ENCODE measurements around the gene IGFBP5. TPM values are rescaled to one million over a fixed set of nuclear protein-coding genes. Genes with fewer than 3 reads are reported as not detected.

IGFBP5 gene
- total RNA-seq, 2 donors from 2014 or later: 169 to 554 TPM

GRCh38 chr2:216634370-216635148, 60.8 kb downstream of the IGFBP5 start:
- peak overlapping the region; percentile 57 to 69 for H3K4me3 ChIP-seq
- H3K27ac ChIP-seq: peak overlapping the region; percentile 27 to 41
- no peak for DNase-seq (ENCODE audit: low spot score)
- TF ChIP-seq CTCF (IDR thresholded peaks at IDR 0.05): no peak
- H3K4me1 ChIP-seq: peaks cover 0 to 46% of the 10 kb centered on the region in 2 donors
- no peaks in the 10 kb centered on the region for H3K9me3 ChIP-seq
- H3K27me3 ChIP-seq: no peaks in the 10 kb centered on the region
- H3K36me3 ChIP-seq: no peaks in the 10 kb centered on the region

- H3K9me3 ChIP-seq: no peaks in the 10 kb centered on the region
- no peak for TF ChIP-seq CTCF (IDR thresholded peaks at IDR 0.05)
- H3K27ac ChIP-seq: peak overlapping the region; percentile 27 to 41
- no peaks in the 10 kb centered on the region for H3K27me3 ChIP-seq
- no peak for DNase-seq (ENCODE audit: low spot score)
- peaks cover 0 to 46% of the 10 kb centered on the region in 2 donors for H3K4me1 ChIP-seq
- no peaks in the 10 kb centered on the region for H3K36me3 ChIP-seq
- peak overlapping the region; percentile 57 to 69 for H3K4me3 ChIP-seq
Measured at GRCh38 chr2:216633616-216634369, 61.6 kb downstream of the IGFBP5 start.

- Histone ChIP-seq H3K9me3 (no peaks in the 10 kb centered on the region), H3K27ac (peak within 1 kb of the TSS; percentile 27 to 47), H3K36me3 (no peaks in the 10 kb centered on the region), H3K27me3 (no peaks in the 10 kb centered on the region), H3K4me1 (peaks cover 0 to 46% of the 10 kb centered on the region in 2 donors), H3K4me3 (peak within 1 kb of the TSS; percentile 57 to 69)
- TF ChIP-seq CTCF (IDR thresholded peaks at IDR 0.05): no peak
- DNase-seq (ENCODE audit: low spot score): no peak
Measured at GRCh38 chr2:216632952-216633615, 62.3 kb downstream of the IGFBP5 start, which contains the start of gene IGFBP2. IGFBP2 (plus strand) TSS chr2:216633420; CDS start chr2:216633524, 104 bp downstream.

- no peak for DNase-seq (ENCODE audit: low spot score)
- Histone ChIP-seq H3K27ac (peak overlapping the region in 1 of 2 donors; percentile 26), H3K36me3 (no peaks in the 10 kb centered on the region), H3K9me3 (no peaks in the 10 kb centered on the region), H3K4me1 (peaks cover 0 to 41% of the 10 kb centered on the region in 2 donors), H3K4me3 (peak overlapping the region in 1 of 2 donors; percentile 69), H3K27me3 (no peaks in the 10 kb centered on the region)
- TF ChIP-seq CTCF (IDR thresholded peaks at IDR 0.05): no peak
Measured at GRCh38 chr2:216632346-216632951, 62.9 kb downstream of the IGFBP5 start.

GRCh38 chr2:216629784-216630183, 65.6 kb downstream of the IGFBP5 start:
- no peak overlapping the region for H3K27ac ChIP-seq
- H3K9me3 ChIP-seq: no peaks in the 10 kb centered on the region
- no peak overlapping the region for H3K4me3 ChIP-seq
- peaks cover 0 to 16% of the 10 kb centered on the region in 2 donors for H3K4me1 ChIP-seq
- no peaks in the 10 kb centered on the region for H3K27me3 ChIP-seq
- no peak for DNase-seq (ENCODE audit: low spot score)
- TF ChIP-seq CTCF (IDR thresholded peaks at IDR 0.05): no peak
- no peaks in the 10 kb centered on the region for H3K36me3 ChIP-seq
